Measurements from ENCODE around the gene NME1.

DNA sequence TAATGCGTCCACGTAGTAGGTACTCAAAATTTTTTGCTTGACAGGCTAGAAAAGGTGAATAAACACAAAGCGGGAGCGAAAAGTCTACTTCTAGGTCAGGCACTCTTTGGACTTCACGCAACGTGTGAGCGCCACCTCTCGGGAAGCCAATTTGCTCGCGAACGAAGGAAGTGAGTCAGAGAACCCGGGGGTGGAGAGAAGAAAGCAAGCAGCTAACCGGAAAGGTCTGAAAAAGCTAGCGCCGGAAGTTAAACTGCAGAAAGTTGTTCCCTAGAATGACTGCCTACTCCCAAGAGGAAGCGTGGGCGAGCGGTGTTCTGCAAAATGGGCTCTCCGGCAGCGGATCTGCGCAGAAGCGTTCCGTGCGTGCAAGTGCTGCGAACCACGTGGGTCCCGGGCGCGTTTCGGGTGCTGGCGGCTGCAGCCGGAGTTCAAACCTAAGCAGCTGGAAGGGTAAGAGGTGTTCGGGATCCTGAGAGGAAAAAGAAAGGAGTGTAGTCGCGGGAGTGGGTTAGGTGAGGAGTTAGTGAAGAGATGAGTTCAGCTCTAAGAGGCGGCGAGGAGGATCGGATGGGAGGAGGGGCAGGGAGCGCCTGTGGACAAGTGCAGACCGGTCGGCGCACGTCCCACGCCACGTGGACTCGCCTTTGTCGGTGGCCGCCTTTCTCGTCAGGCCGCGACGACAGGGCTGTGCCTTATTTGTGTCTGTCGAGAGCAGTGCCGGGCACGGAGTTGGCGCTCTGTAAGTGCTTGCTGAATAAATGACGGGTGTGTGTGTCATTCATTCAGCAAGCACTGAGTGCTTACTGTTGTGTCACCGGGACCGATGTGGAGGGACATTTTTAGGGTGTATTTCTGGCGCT, at the start of gene NME1:
- TF ChIP-seq, protein P1, sequence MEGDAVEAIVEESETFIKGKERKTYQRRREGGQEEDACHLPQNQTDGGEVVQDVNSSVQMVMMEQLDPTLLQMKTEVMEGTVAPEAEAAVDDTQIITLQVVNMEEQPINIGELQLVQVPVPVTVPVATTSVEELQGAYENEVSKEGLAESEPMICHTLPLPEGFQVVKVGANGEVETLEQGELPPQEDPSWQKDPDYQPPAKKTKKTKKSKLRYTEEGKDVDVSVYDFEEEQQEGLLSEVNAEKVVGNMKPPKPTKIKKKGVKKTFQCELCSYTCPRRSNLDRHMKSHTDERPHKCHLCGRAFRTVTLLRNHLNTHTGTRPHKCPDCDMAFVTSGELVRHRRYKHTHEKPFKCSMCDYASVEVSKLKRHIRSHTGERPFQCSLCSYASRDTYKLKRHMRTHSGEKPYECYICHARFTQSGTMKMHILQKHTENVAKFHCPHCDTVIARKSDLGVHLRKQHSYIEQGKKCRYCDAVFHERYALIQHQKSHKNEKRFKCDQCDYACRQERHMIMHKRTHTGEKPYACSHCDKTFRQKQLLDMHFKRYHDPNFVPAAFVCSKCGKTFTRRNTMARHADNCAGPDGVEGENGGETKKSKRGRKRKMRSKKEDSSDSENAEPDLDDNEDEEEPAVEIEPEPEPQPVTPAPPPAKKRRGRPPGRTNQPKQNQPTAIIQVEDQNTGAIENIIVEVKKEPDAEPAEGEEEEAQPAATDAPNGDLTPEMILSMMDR (IDR thresholded peaks at IDR 0.05), result peak; percentile 71 to 98 (median 96)
- TF ChIP-seq POLR2A (IDR thresholded peaks at IDR 0.05), result peak in 2 of 3 donors; percentile 76 to 83
